Sigmoid colon (tissue), 7 donors: ENCODE measurements around the gene LDLRAD4. TPM values are rescaled to one million over a fixed set of nuclear protein-coding genes. Genes with fewer than 3 reads are reported as not detected.

Experiments used
- DNase-seq: peaks from one replicate; pipeline ENCODE4 v3.0.0-alpha.2; 2019
- H3K27ac ChIP-seq, 4 donors: fragments of 200-600 bp; sonication (generic); one replicate each; pipeline ENCODE4 v1.5.1; 2016 to 2019; ENCODE audit warnings: mild to moderate bottlenecking in 1 of 4
- H3K27me3 ChIP-seq, 3 donors: fragments of 200-600 bp; sonication (generic); one replicate each; pipeline ENCODE4 v1.5.1; 2019; ENCODE audit warnings: mild to moderate bottlenecking in 1 of 3
- H3K36me3 ChIP-seq, 4 donors: fragments of 200-600 bp; sonication (generic); one replicate each; pipeline ENCODE4 v1.5.1; 2016 to 2019
- H3K4me1 ChIP-seq, 4 donors: fragments of 200-600 bp; sonication (generic); one replicate each; pipeline ENCODE4 v1.5.1; 2017 to 2019
- H3K4me3 ChIP-seq, 4 donors: fragments of 200-600 bp; sonication (generic); one replicate each; pipeline ENCODE4 v1.5.1; 2017 to 2019; ENCODE audit warnings: mild to moderate bottlenecking in 2 of 4, moderate library complexity in 1 of 4
- H3K9me3 ChIP-seq, 4 donors: fragments of 200-600 bp in 3 of 4; sonication (generic) in 3 of 4; one replicate each; pipeline versions ENCODE4 v1.5.1 to v1.6.1; 2013 to 2019
- EP300 ChIP-seq, 4 donors: sonication (generic); formaldehyde crosslinking; IDR thresholded peaks; one replicate each; pipeline ENCODE4 v1.6.1; 2017; ENCODE audit warnings: antibody characterized with exemption in 4 of 4
- POLR2A ChIP-seq, 2 donors: fragments of 450-650 bp; IDR thresholded peaks; one replicate each; pipeline ENCODE4 v1.6.1; 2016; ENCODE audit warnings: antibody characterized with exemption in 2 of 2, mild to moderate bottlenecking in 2 of 2, moderate library complexity in 2 of 2
- POLR2AphosphoS5 ChIP-seq, 4 donors: sonication (generic); formaldehyde crosslinking; IDR thresholded peaks; one replicate each; pipeline ENCODE4 v1.6.1; 2017; ENCODE audit warnings: antibody characterized with exemption in 4 of 4
- WGBS, 2 donors: extraction: QIAGEN DNeasy Blood & Tissue Kit; methylation state at CpG; one replicate each; pipeline ENCODE4 v1.1.7; 2013; 5-methylcytosine and 5-hydroxymethylcytosine counted together
- intact Hi-C: fragments of 100-400 bp; cut with DNase I; formaldehyde crosslinking; loops from one replicate; pipeline ENCODE4 v1.15.1; 2023
- polyA plus RNA-seq, 3 donors: library from polyadenylated mRNA; stranded (reverse); fragments of 200-250 nt; gene quantifications; one replicate each; pipeline ENCODE4 v1.2.3, GENCODE V29; 2013
- total RNA-seq, 4 donors: library from RNA; depleted of rRNA; stranded (reverse); fragments of >200 nt; gene quantifications; one replicate each; pipeline ENCODE4 v1.1.0, GENCODE V29; 2016
- TF ChIP-seq, protein P1 (sequence below), 4 experiments: fragments of 450-650 bp in 3 of 4; fragments of 200-600 bp in 1 of 4; IDR thresholded peaks; one replicate each; pipeline ENCODE4 v1.5.1; 2016 to 2019; ENCODE audit warnings: antibody characterized with exemption in 4 of 4, mild to moderate bottlenecking in 3 of 4, moderate library complexity in 2 of 4
- donor health status: healthy with polysubstance abuse.
- donor health status: Bipolar disorder and iron deficiency.
- donor health status: healthy.

The LDLRAD4 gene
- total and polyA plus RNA-seq, 7 donors: 1.2 to 28.2 (median 17.2) TPM

- no peak overlapping the region for H3K4me3 ChIP-seq
- no peaks in the 10 kb centered on the region for H3K27me3 ChIP-seq
- no peaks in the 10 kb centered on the region for H3K9me3 ChIP-seq
- no peaks in the 10 kb centered on the region for H3K36me3 ChIP-seq
- TF ChIP-seq POLR2A (IDR thresholded peaks at IDR 0.05): no peak
- TF ChIP-seq EP300 (IDR thresholded peaks at IDR 0.05): no peak
- TF ChIP-seq, protein P1, sequence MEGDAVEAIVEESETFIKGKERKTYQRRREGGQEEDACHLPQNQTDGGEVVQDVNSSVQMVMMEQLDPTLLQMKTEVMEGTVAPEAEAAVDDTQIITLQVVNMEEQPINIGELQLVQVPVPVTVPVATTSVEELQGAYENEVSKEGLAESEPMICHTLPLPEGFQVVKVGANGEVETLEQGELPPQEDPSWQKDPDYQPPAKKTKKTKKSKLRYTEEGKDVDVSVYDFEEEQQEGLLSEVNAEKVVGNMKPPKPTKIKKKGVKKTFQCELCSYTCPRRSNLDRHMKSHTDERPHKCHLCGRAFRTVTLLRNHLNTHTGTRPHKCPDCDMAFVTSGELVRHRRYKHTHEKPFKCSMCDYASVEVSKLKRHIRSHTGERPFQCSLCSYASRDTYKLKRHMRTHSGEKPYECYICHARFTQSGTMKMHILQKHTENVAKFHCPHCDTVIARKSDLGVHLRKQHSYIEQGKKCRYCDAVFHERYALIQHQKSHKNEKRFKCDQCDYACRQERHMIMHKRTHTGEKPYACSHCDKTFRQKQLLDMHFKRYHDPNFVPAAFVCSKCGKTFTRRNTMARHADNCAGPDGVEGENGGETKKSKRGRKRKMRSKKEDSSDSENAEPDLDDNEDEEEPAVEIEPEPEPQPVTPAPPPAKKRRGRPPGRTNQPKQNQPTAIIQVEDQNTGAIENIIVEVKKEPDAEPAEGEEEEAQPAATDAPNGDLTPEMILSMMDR (IDR thresholded peaks at IDR 0.05): no peak
- DNase-seq: no peak
- no peak overlapping the region for H3K27ac ChIP-seq
- intact Hi-C loops: no loop called here
- peaks cover 0 to 30% (median 19%) of the 10 kb centered on the region in 4 donors for H3K4me1 ChIP-seq
- 88 to 94% methylated on average over 17 of the region's 17 CpGs for WGBS, 2 donors
Measured at GRCh38 chr18:13320891-13321425, 102.4 kb downstream of the LDLRAD4 start.

GRCh38 chr18:13321923-13322322 is 103.4 kb downstream of the LDLRAD4 start:
- Histone ChIP-seq H3K27me3 (no peaks in the 10 kb centered on the region), H3K27ac (no peak overlapping the region), H3K36me3 (no peaks in the 10 kb centered on the region), H3K4me1 (peaks cover 0 to 30% (median 19%) of the 10 kb centered on the region in 4 donors), H3K4me3 (no peak overlapping the region), H3K9me3 (no peaks in the 10 kb centered on the region)
- DNase-seq: no peak
- WGBS, 2 donors: 0 to 99% methylated on average over 1 of the region's 1 CpG
- intact Hi-C loops: no loop called here
- TF ChIP-seq, protein P1 (IDR thresholded peaks at IDR 0.05): no peak
- TF ChIP-seq POLR2AphosphoS5 (IDR thresholded peaks at IDR 0.05) (no peak), POLR2A (IDR thresholded peaks at IDR 0.05) (no peak), EP300 (IDR thresholded peaks at IDR 0.05) (no peak)

DNA sequence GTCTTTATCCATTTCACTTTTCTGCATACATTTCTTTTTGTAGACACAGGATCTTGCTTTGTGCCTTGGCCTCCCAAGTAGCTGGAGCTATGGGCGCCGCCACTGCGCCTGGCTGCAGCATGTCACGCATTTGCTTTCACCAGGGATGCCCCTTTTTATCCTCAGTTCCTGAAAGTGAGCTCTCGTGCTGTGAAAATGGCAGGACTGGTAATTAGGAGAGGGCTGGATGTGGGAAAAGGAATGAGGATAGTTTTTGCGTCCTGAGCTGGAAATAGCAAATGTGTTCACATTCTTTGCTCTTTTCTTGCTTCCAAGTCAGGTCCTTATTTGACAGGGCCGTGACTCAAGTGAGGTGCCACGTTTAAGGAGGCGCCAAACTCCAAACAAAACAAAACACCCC is 104.6 kb downstream of the LDLRAD4 start:
- H3K9me3 ChIP-seq: no peaks in the 10 kb centered on the region
- no peaks in the 10 kb centered on the region for H3K27me3 ChIP-seq
- H3K4me3 ChIP-seq: no peak overlapping the region
- H3K4me1 ChIP-seq: peaks cover 0 to 30% (median 19%) of the 10 kb centered on the region in 4 donors
- TF ChIP-seq EP300 (IDR thresholded peaks at IDR 0.05) (no peak), POLR2AphosphoS5 (IDR thresholded peaks at IDR 0.05) (no peak), POLR2A (IDR thresholded peaks at IDR 0.05) (no peak)
- TF ChIP-seq, protein P1 (IDR thresholded peaks at IDR 0.05): no peak
- intact Hi-C loops: no loop called here
- H3K27ac ChIP-seq: peak overlapping the region in 1 of 4 donors; percentile 62
- no peaks in the 10 kb centered on the region for H3K36me3 ChIP-seq
- DNase-seq: no peak
- 93 to 94% methylated on average over 9 of the region's 9 CpGs for WGBS, 2 donors

DNA sequence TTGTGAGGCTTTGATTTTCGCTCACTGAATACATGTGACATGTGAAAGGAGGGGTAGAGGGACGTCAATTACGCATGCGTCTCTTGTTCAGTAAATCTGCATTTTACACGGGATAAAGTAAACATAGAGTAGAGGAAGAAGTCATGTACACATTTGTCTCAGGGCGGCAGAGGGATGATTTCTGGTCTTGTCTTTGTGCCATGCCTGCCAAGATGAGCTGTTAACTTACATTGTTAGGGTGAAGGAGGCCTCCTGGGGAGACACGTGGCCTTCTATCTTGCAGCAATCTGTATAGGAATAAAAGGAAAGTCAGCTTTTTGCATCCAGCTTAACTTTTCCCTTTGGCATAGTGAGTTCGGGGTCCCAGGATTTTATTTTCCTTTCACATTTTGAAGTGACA is 106.3 kb downstream of the LDLRAD4 start:
- 82 to 87% methylated on average over 8 of the region's 8 CpGs for WGBS, 2 donors
- no peak for DNase-seq
- H3K36me3 ChIP-seq: no peaks in the 10 kb centered on the region
- TF ChIP-seq POLR2A (IDR thresholded peaks at IDR 0.05) (no peak), POLR2AphosphoS5 (IDR thresholded peaks at IDR 0.05) (no peak), EP300 (IDR thresholded peaks at IDR 0.05) (no peak)
- TF ChIP-seq, protein P1 (IDR thresholded peaks at IDR 0.05): no peak
- H3K4me3 ChIP-seq: no peak overlapping the region
- H3K27ac ChIP-seq: no peak overlapping the region
- intact Hi-C loops: no loop called here
- no peaks in the 10 kb centered on the region for H3K9me3 ChIP-seq
- H3K4me1 ChIP-seq: peaks cover 0 to 14% (median 5%) of the 10 kb centered on the region in 4 donors
- H3K27me3 ChIP-seq: no peaks in the 10 kb centered on the region

DNA sequence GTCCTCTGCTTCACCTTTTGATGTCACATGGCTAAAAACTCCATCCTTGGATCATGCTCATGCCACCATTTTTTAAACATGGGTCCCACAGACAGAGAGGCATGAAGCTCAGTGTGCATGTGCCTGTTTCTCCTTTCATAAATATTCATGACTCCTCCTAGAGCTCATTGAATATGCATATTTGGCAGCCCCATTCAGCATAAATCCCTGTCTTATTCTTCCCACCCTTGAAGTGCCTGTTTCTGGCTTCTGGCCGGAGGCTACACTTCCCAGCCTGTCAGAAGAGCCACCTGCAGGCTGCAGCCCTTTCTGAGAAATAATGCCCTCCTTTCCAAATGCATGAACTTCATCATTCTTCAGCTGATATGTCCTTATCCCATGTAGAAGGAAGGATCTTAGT is 109.7 kb downstream of the LDLRAD4 start:
- Histone ChIP-seq H3K36me3 (no peaks in the 10 kb centered on the region), H3K27me3 (no peaks in the 10 kb centered on the region), H3K4me3 (no peak overlapping the region), H3K27ac (no peak overlapping the region), H3K4me1 (peaks cover 0 to 7% (median 2%) of the 10 kb centered on the region in 4 donors), H3K9me3 (no peaks in the 10 kb centered on the region)
- no peak for DNase-seq
- TF ChIP-seq POLR2A (IDR thresholded peaks at IDR 0.05): no peak
- TF ChIP-seq, protein P1 (IDR thresholded peaks at IDR 0.05): no peak
- TF ChIP-seq EP300 (IDR thresholded peaks at IDR 0.05): no peak
- TF ChIP-seq POLR2AphosphoS5 (IDR thresholded peaks at IDR 0.05): no peak
- intact Hi-C loops: no loop called here
- WGBS, 2 donors: 91 to 97% methylated on average over 1 of the region's 1 CpG
